ENCODE measurements around the gene HLX. TPM values are rescaled to one million over a fixed set of nuclear protein-coding genes. Genes with fewer than 3 reads are reported as not detected.

HLX gene
- total RNA-seq, 1 experiment from 2014 or later, result 4.0 TPM

DNA sequence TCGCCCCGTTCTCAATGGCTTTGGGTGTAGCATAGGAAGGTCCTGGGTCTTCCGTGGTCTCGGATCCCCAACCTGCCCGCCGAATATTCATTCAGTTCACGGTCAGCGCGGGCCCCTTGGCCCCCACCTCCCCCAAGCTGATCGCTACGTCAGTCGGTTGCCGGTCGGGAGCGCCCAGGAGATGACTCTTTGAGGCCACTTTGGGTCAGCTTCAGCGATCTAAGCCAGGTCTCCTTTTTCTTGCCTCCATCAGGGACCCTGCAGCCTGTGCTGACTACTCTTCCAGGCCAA is 12.8 kb downstream of the HLX start:
- Histone ChIP-seq H3K4me3 (ENCODE audit: low read length) (no peak overlapping the region), H3K27me3 (ENCODE audit: low read length) (no peaks in the 10 kb centered on the region), H3K9ac (ENCODE audit: low read length) (no peak overlapping the region), H3K4me2 (ENCODE audit: low read length) (no peak overlapping the region), H3K36me3 (ENCODE audit: low read depth, low read length) (no peaks in the 10 kb centered on the region), H2AFZ (ENCODE audit: low read length) (no peak overlapping the region), H3F3A (ENCODE audit: low read length, unreplicated experiment) (no peaks in the 10 kb centered on the region), H3K27ac (ENCODE audit: low read length) (no peak overlapping the region), H3K4me1 (ENCODE audit: insufficient read depth, low read length) (no peaks in the 10 kb centered on the region), H3K9me2 (replicated peaks; ENCODE audit: low read length) (no peaks in the 10 kb centered on the region), H4K20me1 (ENCODE audit: low read length) (no peaks in the 10 kb centered on the region), H3K79me2 (ENCODE audit: low read length) (no peaks in the 10 kb centered on the region), H3K9me3 (ENCODE audit: low read length) (no peaks in the 10 kb centered on the region)
- intact Hi-C loops (cut with micrococcal nuclease), result no loop called here
- BruUV-seq (replicated peaks), result no TSS peak
- ChIA-PET CTCF (no interaction called here), POLR2A (ENCODE audit: unreplicated experiment) (no interaction called here)
- ATAC-seq (no peak), DNase-seq (no peak)
- TF ChIP-seq, protein P1, sequence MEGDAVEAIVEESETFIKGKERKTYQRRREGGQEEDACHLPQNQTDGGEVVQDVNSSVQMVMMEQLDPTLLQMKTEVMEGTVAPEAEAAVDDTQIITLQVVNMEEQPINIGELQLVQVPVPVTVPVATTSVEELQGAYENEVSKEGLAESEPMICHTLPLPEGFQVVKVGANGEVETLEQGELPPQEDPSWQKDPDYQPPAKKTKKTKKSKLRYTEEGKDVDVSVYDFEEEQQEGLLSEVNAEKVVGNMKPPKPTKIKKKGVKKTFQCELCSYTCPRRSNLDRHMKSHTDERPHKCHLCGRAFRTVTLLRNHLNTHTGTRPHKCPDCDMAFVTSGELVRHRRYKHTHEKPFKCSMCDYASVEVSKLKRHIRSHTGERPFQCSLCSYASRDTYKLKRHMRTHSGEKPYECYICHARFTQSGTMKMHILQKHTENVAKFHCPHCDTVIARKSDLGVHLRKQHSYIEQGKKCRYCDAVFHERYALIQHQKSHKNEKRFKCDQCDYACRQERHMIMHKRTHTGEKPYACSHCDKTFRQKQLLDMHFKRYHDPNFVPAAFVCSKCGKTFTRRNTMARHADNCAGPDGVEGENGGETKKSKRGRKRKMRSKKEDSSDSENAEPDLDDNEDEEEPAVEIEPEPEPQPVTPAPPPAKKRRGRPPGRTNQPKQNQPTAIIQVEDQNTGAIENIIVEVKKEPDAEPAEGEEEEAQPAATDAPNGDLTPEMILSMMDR (conservative IDR thresholded peaks at IDR 0.05; ENCODE audit: low read depth, low read length), result no peak
- TF ChIP-seq EZH2phosphoT487 (IDR thresholded peaks at IDR 0.05; ENCODE audit: borderline replicate concordance, low read length) (no peak), EZH2 (IDR thresholded peaks at IDR 0.05; ENCODE audit: low read length, unreplicated experiment) (no peak)

DNA sequence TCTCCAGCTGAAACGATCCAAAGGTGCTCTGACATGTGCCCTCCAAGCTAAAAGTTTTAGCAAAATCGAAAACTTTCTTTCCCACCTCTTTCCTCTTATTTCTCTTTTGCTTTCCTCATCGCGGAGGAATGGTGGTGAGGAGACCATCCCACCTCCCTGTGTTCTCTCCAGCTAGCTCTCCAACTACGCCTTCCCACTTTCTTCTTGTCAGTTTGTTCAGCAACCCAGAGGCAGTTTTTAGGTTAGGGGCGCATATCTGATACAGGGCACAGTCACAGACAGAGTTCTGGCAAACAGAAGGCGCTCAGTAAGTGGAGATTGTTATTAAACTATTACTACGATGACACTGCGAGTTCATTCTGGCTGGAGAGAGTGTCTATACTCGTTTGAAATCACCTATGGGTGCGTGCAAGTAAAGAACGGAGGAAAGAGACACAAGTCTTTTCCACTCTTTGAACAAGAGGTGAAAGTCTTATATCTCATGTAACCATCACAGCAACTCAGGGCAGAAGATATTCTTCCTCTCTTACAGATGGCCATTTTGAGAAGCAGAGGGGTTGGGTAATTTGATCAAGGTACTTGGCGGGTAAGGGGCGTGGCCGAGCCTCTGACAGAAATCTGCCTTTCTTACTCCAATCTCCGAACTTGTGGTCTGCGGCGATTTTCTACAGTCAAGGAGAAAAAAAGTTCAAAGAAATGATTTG is 13.9 kb downstream of the HLX start:
- no peaks in the 10 kb centered on the region for H3K9me3 ChIP-seq (ENCODE audit: low read length)
- H3K27me3 ChIP-seq (ENCODE audit: low read length), result no peaks in the 10 kb centered on the region
- no peak overlapping the region for H2AFZ ChIP-seq (ENCODE audit: low read length)
- POLR2A ChIA-PET (ENCODE audit: unreplicated experiment), result interaction anchor here (0.6 kb wide), 1 partner anchor 10 kb away, joined by 3 read pairs; no protein-coding TSS in a partner anchor
- no peaks in the 10 kb centered on the region for H3F3A ChIP-seq (ENCODE audit: low read length, unreplicated experiment)
- no peak overlapping the region for H3K27ac ChIP-seq (ENCODE audit: low read length)
- no peaks in the 10 kb centered on the region for H3K79me2 ChIP-seq (ENCODE audit: low read length)
- no peak for TF ChIP-seq EZH2 (IDR thresholded peaks at IDR 0.05; ENCODE audit: low read length, unreplicated experiment)
- TF ChIP-seq, protein P1 (conservative IDR thresholded peaks at IDR 0.05; ENCODE audit: low read depth, low read length), result no peak
- TF ChIP-seq EZH2phosphoT487 (IDR thresholded peaks at IDR 0.05; ENCODE audit: borderline replicate concordance, low read length), result no peak
- no peaks in the 10 kb centered on the region for H4K20me1 ChIP-seq (ENCODE audit: low read length)
- no peak overlapping the region for H3K4me2 ChIP-seq (ENCODE audit: low read length)
- H3K36me3 ChIP-seq (ENCODE audit: low read depth, low read length), result no peaks in the 10 kb centered on the region
- no peak overlapping the region for H3K4me3 ChIP-seq (ENCODE audit: low read length)
- CTCF ChIA-PET, result interaction anchor here (0.6 kb wide), 1 partner anchor 480 kb away, joined by 5 read pairs; no protein-coding TSS in a partner anchor
- H3K9ac ChIP-seq (ENCODE audit: low read length), result no peak overlapping the region
- ATAC-seq, result no peak
- intact Hi-C loops (cut with micrococcal nuclease), result no loop called here
- no peaks in the 10 kb centered on the region for H3K9me2 ChIP-seq (replicated peaks; ENCODE audit: low read length)
- no peaks in the 10 kb centered on the region for H3K4me1 ChIP-seq (ENCODE audit: insufficient read depth, low read length)
- no TSS peak for BruUV-seq (replicated peaks)
- no peak for DNase-seq

- Histone ChIP-seq H3K36me3 (ENCODE audit: low read depth, low read length) (no peaks in the 10 kb centered on the region), H4K20me1 (ENCODE audit: low read length) (no peaks in the 10 kb centered on the region), H2AFZ (ENCODE audit: low read length) (no peak overlapping the region), H3K79me2 (ENCODE audit: low read length) (no peaks in the 10 kb centered on the region), H3K4me3 (ENCODE audit: low read length) (no peak overlapping the region), H3K4me1 (ENCODE audit: insufficient read depth, low read length) (no peaks in the 10 kb centered on the region), H3F3A (ENCODE audit: low read length, unreplicated experiment) (no peaks in the 10 kb centered on the region), H3K27ac (ENCODE audit: low read length) (no peak overlapping the region), H3K9me2 (replicated peaks; ENCODE audit: low read length) (no peaks in the 10 kb centered on the region), H3K27me3 (ENCODE audit: low read length) (no peaks in the 10 kb centered on the region), H3K9me3 (ENCODE audit: low read length) (no peaks in the 10 kb centered on the region), H3K9ac (ENCODE audit: low read length) (no peak overlapping the region), H3K4me2 (ENCODE audit: low read length) (no peak overlapping the region)
- intact Hi-C loops (cut with micrococcal nuclease), result no loop called here
- TF ChIP-seq EZH2 (IDR thresholded peaks at IDR 0.05; ENCODE audit: low read length, unreplicated experiment), result no peak
- no peak for TF ChIP-seq EZH2phosphoT487 (IDR thresholded peaks at IDR 0.05; ENCODE audit: borderline replicate concordance, low read length)
- TF ChIP-seq, protein P1 (conservative IDR thresholded peaks at IDR 0.05; ENCODE audit: low read depth, low read length), result no peak
- ChIA-PET CTCF (no interaction called here), POLR2A (ENCODE audit: unreplicated experiment) (no interaction called here)
- DNase-seq (no peak), ATAC-seq (no peak)
- no TSS peak for BruUV-seq (replicated peaks)
Observed at GRCh38 chr1:220893701-220894024, 14.4 kb downstream of the HLX start.

Data from PC-3 (cell line).